ENCODE data around the gene MID2.

DNA sequence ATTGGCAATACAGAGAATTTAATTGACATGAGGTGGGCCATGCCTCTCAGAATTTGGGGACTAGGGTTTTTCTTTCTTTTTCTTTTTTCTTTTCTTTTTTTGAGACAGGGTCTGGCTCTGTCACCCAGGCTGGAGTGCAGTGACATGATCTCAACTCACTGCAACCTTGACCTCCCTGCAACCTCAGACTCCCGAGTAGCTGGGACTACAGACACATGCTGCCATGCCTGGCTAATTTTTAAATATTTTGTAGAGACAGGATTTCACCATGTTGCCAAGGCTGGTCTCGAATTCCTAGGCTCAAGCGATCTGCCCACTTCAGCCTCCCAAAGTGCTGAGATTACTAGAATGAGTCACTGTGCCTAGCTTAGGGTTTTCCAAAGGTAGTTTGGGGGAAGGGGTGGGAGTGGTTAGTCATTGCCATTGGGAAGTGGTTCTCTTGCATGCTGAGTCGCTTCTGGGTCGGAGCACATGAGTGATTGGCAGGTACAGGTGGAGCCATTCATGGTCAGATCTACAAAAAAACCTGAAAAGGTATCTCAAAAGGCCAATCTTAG is 54.5 kb downstream of the MID2 start:
- TF ChIP-seq, protein P1, sequence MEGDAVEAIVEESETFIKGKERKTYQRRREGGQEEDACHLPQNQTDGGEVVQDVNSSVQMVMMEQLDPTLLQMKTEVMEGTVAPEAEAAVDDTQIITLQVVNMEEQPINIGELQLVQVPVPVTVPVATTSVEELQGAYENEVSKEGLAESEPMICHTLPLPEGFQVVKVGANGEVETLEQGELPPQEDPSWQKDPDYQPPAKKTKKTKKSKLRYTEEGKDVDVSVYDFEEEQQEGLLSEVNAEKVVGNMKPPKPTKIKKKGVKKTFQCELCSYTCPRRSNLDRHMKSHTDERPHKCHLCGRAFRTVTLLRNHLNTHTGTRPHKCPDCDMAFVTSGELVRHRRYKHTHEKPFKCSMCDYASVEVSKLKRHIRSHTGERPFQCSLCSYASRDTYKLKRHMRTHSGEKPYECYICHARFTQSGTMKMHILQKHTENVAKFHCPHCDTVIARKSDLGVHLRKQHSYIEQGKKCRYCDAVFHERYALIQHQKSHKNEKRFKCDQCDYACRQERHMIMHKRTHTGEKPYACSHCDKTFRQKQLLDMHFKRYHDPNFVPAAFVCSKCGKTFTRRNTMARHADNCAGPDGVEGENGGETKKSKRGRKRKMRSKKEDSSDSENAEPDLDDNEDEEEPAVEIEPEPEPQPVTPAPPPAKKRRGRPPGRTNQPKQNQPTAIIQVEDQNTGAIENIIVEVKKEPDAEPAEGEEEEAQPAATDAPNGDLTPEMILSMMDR (IDR thresholded peaks at IDR 0.05; ENCODE audit: low read depth, low read length) = no peak
- no peak for TF ChIP-seq POLR2A (IDR thresholded peaks at IDR 0.05; ENCODE audit: extremely low read depth, insufficient read length)
- no peak for TF ChIP-seq MYC (IDR thresholded peaks at IDR 0.05; ENCODE audit: low read depth, low read length)

Measured in NB4 (cell line).